Measurements from ENCODE around the gene MROH2A.

The MROH2A gene

GRCh38 chr2:233835230-233836186, 57.4 kb downstream of the MROH2A start:
- H3K36me3 ChIP-seq (replicated peaks) = peaks cover 72% of the 10 kb centered on the region
- in situ Hi-C loops (cut with MboI; ENCODE audit: low sequenced_read_pairs) = no loop called here
- H3K9me3 ChIP-seq = no peaks in the 10 kb centered on the region
- H3K4me3 ChIP-seq = no peak overlapping the region
- H3K4me1 ChIP-seq = no peaks in the 10 kb centered on the region; the same call in none of the 2 replicates
- H3K27me3 ChIP-seq (ENCODE audit: low read depth) = no peaks in the 10 kb centered on the region
- DNase-seq (ENCODE audit: low spot score in 2 of 2) = no peak

- no peaks in the 10 kb centered on the region for H3K9me3 ChIP-seq
- no peaks in the 10 kb centered on the region; the same call in none of the 2 replicates for H3K4me1 ChIP-seq
- in situ Hi-C loops (cut with MboI; ENCODE audit: low sequenced_read_pairs) = no loop called here
- H3K36me3 ChIP-seq (replicated peaks) = peaks cover 80% of the 10 kb centered on the region
- H3K4me3 ChIP-seq = no peak overlapping the region
- no peaks in the 10 kb centered on the region for H3K27me3 ChIP-seq (ENCODE audit: low read depth)
- no peak for DNase-seq (ENCODE audit: low spot score in 2 of 2)
Measured at GRCh38 chr2:233836359-233836758, 58.2 kb downstream of the MROH2A start.

GRCh38 chr2:233837694-233838229, 59.6 kb downstream of the MROH2A start:
- in situ Hi-C loops (cut with MboI; ENCODE audit: low sequenced_read_pairs) = no loop called here
- Histone ChIP-seq H3K36me3 (replicated peaks) (peaks cover 91% of the 10 kb centered on the region), H3K27me3 (ENCODE audit: low read depth) (no peaks in the 10 kb centered on the region), H3K4me1 (no peaks in the 10 kb centered on the region; the same call in none of the 2 replicates), H3K9me3 (no peaks in the 10 kb centered on the region), H3K4me3 (no peak overlapping the region)
- DNase-seq (ENCODE audit: low spot score in 2 of 2) = no peak

- in situ Hi-C loops (cut with MboI; ENCODE audit: low sequenced_read_pairs) = no loop called here
- peaks cover 96% of the 10 kb centered on the region for H3K36me3 ChIP-seq (replicated peaks)
Measured at GRCh38 chr2:233838251-233838650, 60.1 kb downstream of the MROH2A start.

GRCh38 chr2:233838726-233839446, 60.8 kb downstream of the MROH2A start:
- Histone ChIP-seq H3K4me1 (no peaks in the 10 kb centered on the region; the same call in none of the 2 replicates), H3K36me3 (replicated peaks) (peaks cover 100% of the 10 kb centered on the region), H3K9me3 (no peaks in the 10 kb centered on the region), H3K27me3 (ENCODE audit: low read depth) (no peaks in the 10 kb centered on the region), H3K4me3 (no peak overlapping the region)
- DNase-seq (ENCODE audit: low spot score in 2 of 2) = no peak
- in situ Hi-C loops (cut with MboI; ENCODE audit: low sequenced_read_pairs) = no loop called here

More at GRCh38 chr2:233838251-233838650, 60.1 kb downstream of the MROH2A start:
- no peak overlapping the region for H3K4me3 ChIP-seq
- no peaks in the 10 kb centered on the region; the same call in none of the 2 replicates for H3K4me1 ChIP-seq
- DNase-seq (ENCODE audit: low spot score in 2 of 2) = no peak
- no peaks in the 10 kb centered on the region for H3K9me3 ChIP-seq
- no peaks in the 10 kb centered on the region for H3K27me3 ChIP-seq (ENCODE audit: low read depth)

GRCh38 chr2:233839447-233839820, 61.3 kb downstream of the MROH2A start:
- no peaks in the 10 kb centered on the region; the same call in none of the 2 replicates for H3K4me1 ChIP-seq
- in situ Hi-C loops (cut with MboI; ENCODE audit: low sequenced_read_pairs) = no loop called here
- no peaks in the 10 kb centered on the region for H3K27me3 ChIP-seq (ENCODE audit: low read depth)
- H3K36me3 ChIP-seq (replicated peaks) = peaks cover 100% of the 10 kb centered on the region
- DNase-seq (ENCODE audit: low spot score in 2 of 2) = no peak
- H3K9me3 ChIP-seq = no peaks in the 10 kb centered on the region
- no peak overlapping the region for H3K4me3 ChIP-seq

GRCh38 chr2:233840520-233840919, 62.4 kb downstream of the MROH2A start:
- H3K4me1 ChIP-seq = no peaks in the 10 kb centered on the region; the same call in none of the 2 replicates
- H3K27me3 ChIP-seq (ENCODE audit: low read depth) = no peaks in the 10 kb centered on the region
- H3K9me3 ChIP-seq = no peaks in the 10 kb centered on the region
- peaks cover 100% of the 10 kb centered on the region for H3K36me3 ChIP-seq (replicated peaks)
- H3K4me3 ChIP-seq = no peak overlapping the region
- no peak for DNase-seq (ENCODE audit: low spot score in 2 of 2)
- in situ Hi-C loops (cut with MboI; ENCODE audit: low sequenced_read_pairs) = no loop called here

GRCh38 chr2:233841183-233841582, 63.1 kb downstream of the MROH2A start:
- no peak overlapping the region for H3K4me3 ChIP-seq
- H3K9me3 ChIP-seq = no peaks in the 10 kb centered on the region

GRCh38 chr2:233844064-233844807, 66.1 kb downstream of the MROH2A start:
- in situ Hi-C loops (cut with MboI; ENCODE audit: low sequenced_read_pairs) = no loop called here
- H3K4me3 ChIP-seq = no peak overlapping the region
- H3K27me3 ChIP-seq (ENCODE audit: low read depth) = no peaks in the 10 kb centered on the region
- H3K36me3 ChIP-seq (replicated peaks) = peaks cover 100% of the 10 kb centered on the region
- DNase-seq (ENCODE audit: low spot score in 2 of 2) = no peak
- no peaks in the 10 kb centered on the region for H3K9me3 ChIP-seq
- no peaks in the 10 kb centered on the region; the same call in 1 of the 2 replicates for H3K4me1 ChIP-seq

More at GRCh38 chr2:233841183-233841582, 63.1 kb downstream of the MROH2A start:
- Histone ChIP-seq H3K36me3 (replicated peaks) (peaks cover 100% of the 10 kb centered on the region), H3K4me1 (no peaks in the 10 kb centered on the region; the same call in none of the 2 replicates), H3K27me3 (ENCODE audit: low read depth) (no peaks in the 10 kb centered on the region)
- in situ Hi-C loops (cut with MboI; ENCODE audit: low sequenced_read_pairs) = no loop called here
- no peak for DNase-seq (ENCODE audit: low spot score in 2 of 2)

GRCh38 chr2:233844836-233845235, 66.7 kb downstream of the MROH2A start:
- in situ Hi-C loops (cut with MboI; ENCODE audit: low sequenced_read_pairs) = no loop called here
- Histone ChIP-seq H3K36me3 (replicated peaks) (peaks cover 100% of the 10 kb centered on the region), H3K4me3 (no peak overlapping the region), H3K9me3 (no peaks in the 10 kb centered on the region), H3K27me3 (ENCODE audit: low read depth) (no peaks in the 10 kb centered on the region), H3K4me1 (no peaks in the 10 kb centered on the region)
- no peak for DNase-seq (ENCODE audit: low spot score in 2 of 2)

- no peaks in the 10 kb centered on the region for H3K27me3 ChIP-seq (ENCODE audit: low read depth)
- in situ Hi-C loops (cut with MboI; ENCODE audit: low sequenced_read_pairs) = no loop called here
- H3K4me3 ChIP-seq = no peak overlapping the region
- no peaks in the 10 kb centered on the region for H3K9me3 ChIP-seq
- H3K36me3 ChIP-seq (replicated peaks) = peaks cover 100% of the 10 kb centered on the region
- no peaks in the 10 kb centered on the region for H3K4me1 ChIP-seq
- DNase-seq (ENCODE audit: low spot score in 2 of 2) = no peak
Measured at GRCh38 chr2:233845301-233846060, 67.4 kb downstream of the MROH2A start.

GRCh38 chr2:233846387-233847247, 68.5 kb downstream of the MROH2A start:
- no peaks in the 10 kb centered on the region for H3K9me3 ChIP-seq
- peaks cover 100% of the 10 kb centered on the region for H3K36me3 ChIP-seq (replicated peaks)
- peaks cover 1% of the 10 kb centered on the region for H3K4me1 ChIP-seq
- H3K4me3 ChIP-seq = no peak overlapping the region
- in situ Hi-C loops (cut with MboI; ENCODE audit: low sequenced_read_pairs) = no loop called here
- no peak for DNase-seq (ENCODE audit: low spot score in 2 of 2)
- H3K27me3 ChIP-seq (ENCODE audit: low read depth) = no peaks in the 10 kb centered on the region

Measured in HAP-1 (cell line).